ENCODE data around the gene DCAF4.

GRCh38 chr14:72970058-72970630 is 43.9 kb downstream of the DCAF4 start:
- TF ChIP-seq SIN3A (IDR thresholded peaks at IDR 0.05; ENCODE audit: borderline replicate concordance, insufficient read depth, low read length) (no peak), TAF1 (IDR thresholded peaks at IDR 0.05; ENCODE audit: borderline replicate concordance, insufficient read depth, low read length) (no peak), POLR2AphosphoS5 (IDR thresholded peaks at IDR 0.05; ENCODE audit: low read depth, low read length) (no peak), REST (IDR thresholded peaks at IDR 0.05; ENCODE audit: insufficient read depth in 1 of 2, low read depth in 2 of 2, low read length in 2 of 2) (no peak), FOXP2 (optimal IDR thresholded peaks at IDR 0.05; ENCODE audit: borderline replicate concordance, extremely low read depth, extremely low read length, insufficient read depth) (no peak)
